Activated gamma-delta T cell (primary cell): ENCODE measurements around the gene CEP72.

Source experiments
- DNase-seq: peaks from one replicate; lab custom pipeline; 2025; lab: John Stamatoyannopoulos, UW

CEP72 gene

GRCh38 chr5:659496-660263 lies 47.5 kb downstream of the CEP72 start:
- no peak for DNase-seq

GRCh38 chr5:660491-661030 lies 48.4 kb downstream of the CEP72 start:
- no peak for DNase-seq

GRCh38 chr5:661891-662750 lies 50.0 kb downstream of the CEP72 start:
- no peak for DNase-seq

- DNase-seq = no peak
These were observed 50.8 kb downstream of the CEP72 start for GRCh38 chr5:662751-663435.

GRCh38 chr5:663436-664342 lies 51.5 kb downstream of the CEP72 start:
- DNase-seq = no peak

- no peak for DNase-seq
These were observed 52.3 kb downstream of the CEP72 start for GRCh38 chr5:664343-664993.

GRCh38 chr5:664994-665360 lies 52.8 kb downstream of the CEP72 start:
- DNase-seq = no peak

GRCh38 chr5:665541-665955 lies 53.4 kb downstream of the CEP72 start:
- DNase-seq = no peak

- DNase-seq = no peak
These were observed 54.0 kb downstream of the CEP72 start for GRCh38 chr5:665956-666711.

GRCh38 chr5:666816-667498 lies 54.8 kb downstream of the CEP72 start:
- DNase-seq = no peak

- no peak for DNase-seq
These were observed 56.3 kb downstream of the CEP72 start for GRCh38 chr5:668283-668995.

GRCh38 chr5:669111-669841 lies 57.1 kb downstream of the CEP72 start:
- no peak for DNase-seq

GRCh38 chr5:669842-670395 lies 57.8 kb downstream of the CEP72 start:
- no peak for DNase-seq

GRCh38 chr5:670396-671270 lies 58.5 kb downstream of the CEP72 start:
- no peak for DNase-seq

GRCh38 chr5:671459-672328 lies 59.6 kb downstream of the CEP72 start:
- DNase-seq = no peak
